Measurements from ENCODE around the gene MARS1.

Gene MARS1

DNA sequence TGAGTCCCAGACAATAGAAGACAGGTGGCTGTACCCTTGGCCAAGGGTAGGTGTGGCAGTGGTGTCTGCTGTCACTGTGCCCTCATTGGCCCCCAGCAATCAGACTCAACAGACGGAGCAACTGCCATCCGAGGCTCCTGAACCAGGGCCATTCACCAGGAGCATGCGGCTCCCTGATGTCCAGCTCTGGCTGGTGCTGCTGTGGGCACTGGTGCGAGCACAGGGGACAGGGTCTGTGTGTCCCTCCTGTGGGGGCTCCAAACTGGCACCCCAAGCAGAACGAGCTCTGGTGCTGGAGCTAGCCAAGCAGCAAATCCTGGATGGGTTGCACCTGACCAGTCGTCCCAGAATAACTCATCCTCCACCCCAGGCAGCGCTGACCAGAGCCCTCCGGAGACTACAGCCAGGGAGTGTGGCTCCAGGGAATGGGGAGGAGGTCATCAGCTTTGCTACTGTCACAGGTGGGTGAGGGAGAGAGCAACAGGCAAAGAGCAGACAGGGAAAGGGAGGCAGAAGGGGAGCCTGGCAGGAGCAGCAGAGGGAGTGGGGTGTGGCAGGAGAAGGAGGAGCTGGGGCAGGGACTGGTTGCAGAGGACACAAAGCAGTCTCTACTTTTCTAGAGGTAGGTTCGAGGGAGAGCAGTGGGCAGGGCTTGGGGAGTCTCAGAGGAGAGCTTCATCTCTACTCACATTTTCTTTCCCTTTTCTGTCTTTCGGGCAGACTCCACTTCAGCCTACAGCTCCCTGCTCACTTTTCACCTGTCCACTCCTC lies 32.3 kb upstream of the MARS1 start:
- DNase-seq = no peak
- intact Hi-C loops (cut with DNase I) = loop anchor here (10.0 kb wide), 1 partner anchor 231 kb away; the partner anchor contains the start of gene SHMT2

DNA sequence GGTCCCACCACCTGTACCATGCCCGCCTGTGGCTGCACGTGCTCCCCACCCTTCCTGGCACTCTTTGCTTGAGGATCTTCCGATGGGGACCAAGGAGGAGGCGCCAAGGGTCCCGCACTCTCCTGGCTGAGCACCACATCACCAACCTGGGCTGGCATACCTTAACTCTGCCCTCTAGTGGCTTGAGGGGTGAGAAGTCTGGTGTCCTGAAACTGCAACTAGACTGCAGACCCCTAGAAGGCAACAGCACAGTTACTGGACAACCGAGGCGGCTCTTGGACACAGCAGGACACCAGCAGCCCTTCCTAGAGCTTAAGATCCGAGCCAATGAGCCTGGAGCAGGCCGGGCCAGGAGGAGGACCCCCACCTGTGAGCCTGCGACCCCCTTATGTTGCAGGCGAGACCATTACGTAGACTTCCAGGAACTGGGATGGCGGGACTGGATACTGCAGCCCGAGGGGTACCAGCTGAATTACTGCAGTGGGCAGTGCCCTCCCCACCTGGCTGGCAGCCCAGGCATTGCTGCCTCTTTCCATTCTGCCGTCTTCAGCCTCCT lies 31.6 kb upstream of the MARS1 start:
- intact Hi-C loops (cut with DNase I) = loop anchor here (10.0 kb wide), 1 partner anchor 231 kb away; the partner anchor contains the start of gene SHMT2
- DNase-seq = peak in 22 of 42 donors; percentile 19 to 65 (median 46)

DNA sequence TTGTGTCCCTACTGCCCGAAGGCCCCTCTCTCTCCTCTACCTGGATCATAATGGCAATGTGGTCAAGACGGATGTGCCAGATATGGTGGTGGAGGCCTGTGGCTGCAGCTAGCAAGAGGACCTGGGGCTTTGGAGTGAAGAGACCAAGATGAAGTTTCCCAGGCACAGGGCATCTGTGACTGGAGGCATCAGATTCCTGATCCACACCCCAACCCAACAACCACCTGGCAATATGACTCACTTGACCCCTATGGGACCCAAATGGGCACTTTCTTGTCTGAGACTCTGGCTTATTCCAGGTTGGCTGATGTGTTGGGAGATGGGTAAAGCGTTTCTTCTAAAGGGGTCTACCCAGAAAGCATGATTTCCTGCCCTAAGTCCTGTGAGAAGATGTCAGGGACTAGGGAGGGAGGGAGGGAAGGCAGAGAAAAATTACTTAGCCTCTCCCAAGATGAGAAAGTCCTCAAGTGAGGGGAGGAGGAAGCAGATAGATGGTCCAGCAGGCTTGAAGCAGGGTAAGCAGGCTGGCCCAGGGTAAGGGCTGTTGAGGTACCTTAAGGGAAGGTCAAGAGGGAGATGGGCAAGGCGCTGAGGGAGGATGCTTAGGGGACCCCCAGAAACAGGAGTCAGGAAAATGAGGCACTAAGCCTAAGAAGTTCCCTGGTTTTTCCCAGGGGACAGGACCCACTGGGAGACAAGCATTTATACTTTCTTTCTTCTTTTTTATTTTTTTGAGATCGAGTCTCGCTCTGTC lies 31.0 kb upstream of the MARS1 start:
- intact Hi-C loops (cut with DNase I) = loop anchor here (10.0 kb wide), 1 partner anchor 232 kb away; the partner anchor contains the start of gene SHMT2
- DNase-seq = no peak

DNA sequence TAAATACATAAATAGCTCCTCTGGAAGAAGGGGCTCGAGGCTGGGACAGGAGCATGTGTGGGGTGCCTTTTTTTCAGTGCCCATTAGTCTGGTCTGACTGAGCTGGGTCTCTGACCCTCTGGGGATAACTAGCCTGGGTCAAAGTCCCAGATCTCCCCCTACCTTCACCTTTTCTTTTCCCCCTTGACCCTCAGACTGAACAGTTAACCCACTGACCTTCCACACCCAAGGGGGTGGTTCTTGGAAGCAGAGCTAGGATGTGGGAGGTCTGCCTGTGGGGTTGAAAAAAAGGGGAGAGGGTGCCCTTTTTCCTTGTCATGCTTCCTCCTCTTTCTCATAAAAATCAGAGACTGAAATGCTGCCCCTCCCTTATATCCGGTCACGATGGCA lies 29.2 kb upstream of the MARS1 start:
- intact Hi-C loops (cut with DNase I) = loop anchor here (10.0 kb wide), 1 partner anchor 234 kb away; the partner anchor contains the start of gene SHMT2
- no peak for DNase-seq

DNA sequence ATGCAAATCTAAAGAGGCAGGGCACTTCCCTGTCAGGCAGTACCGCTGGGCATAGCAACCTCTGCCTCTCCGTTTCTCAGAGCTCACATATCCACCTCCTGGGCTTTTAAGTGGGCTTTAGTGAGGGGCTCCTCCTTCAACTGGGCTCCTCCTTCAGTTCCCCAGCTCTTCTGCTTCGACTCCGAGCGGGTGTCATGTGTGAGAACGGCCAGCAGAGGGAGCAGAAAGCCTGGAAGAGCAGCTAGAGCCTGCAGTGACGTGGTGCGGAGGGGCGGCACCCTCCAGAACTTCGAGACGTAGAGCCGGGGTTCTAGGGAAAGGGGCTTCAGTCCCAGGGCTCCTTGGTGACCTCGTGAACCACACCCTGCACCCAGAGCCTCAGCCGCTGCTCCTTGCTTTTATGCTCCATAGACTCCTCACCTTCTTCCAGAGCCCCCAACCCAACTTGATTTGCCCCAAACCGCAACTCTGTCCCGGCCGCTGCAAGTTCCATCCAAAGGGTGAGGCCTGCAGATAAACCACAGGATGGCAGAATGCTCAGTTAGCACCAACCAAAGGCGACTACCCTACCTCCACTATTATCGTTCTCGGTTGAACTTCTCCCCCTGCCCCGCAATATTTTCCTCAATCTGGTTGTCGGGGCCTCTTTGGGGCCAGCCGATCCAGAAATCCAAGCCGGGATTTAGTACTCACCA lies 28.7 kb upstream of the MARS1 start:
- DNase-seq = peak; percentile 87 to 97 (median 94)
- intact Hi-C loops (cut with DNase I) = loop anchor here (10.0 kb wide), 1 partner anchor 234 kb away; the partner anchor contains the start of gene SHMT2

DNA sequence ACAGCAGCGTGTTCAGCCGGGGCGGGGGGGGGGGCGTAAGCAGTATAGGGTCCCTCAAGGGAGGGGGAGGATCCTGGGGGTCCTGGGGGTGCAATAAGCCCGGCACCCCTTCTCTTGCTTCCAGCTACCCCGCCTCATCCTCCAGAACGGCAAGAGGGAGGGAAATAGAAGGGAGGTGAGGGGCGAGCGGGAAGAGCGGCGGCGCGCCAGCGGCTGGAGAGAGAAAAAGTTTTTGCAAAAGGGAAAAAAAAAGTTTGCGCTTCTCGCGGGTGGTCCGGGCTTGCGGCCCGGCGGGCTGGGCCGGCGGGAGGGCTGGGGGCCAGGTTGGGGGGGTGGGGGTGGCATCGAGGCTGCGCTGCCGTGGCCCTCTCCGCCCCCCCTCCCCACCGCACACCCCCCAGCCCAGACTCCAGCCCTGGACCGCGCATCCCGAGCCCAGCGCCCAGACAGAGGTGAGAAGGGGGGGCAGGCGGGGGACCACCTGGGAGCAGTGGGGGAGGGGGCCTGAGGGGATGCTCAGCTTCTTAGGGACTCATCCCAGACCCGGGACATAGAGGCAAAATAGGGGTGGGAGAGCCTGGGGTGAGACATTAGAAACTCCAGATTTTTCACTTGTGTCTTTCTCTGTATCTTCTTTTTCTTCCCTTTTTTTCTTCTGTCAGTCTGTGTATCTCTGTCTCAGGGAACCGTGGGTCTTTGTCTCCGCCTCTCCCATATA lies 28.0 kb upstream of the MARS1 start, which contains the start of gene GLI1:
Gene GLI1 (plus strand): TSS at position 36 of the 718 bp plus-strand sequence. CDS start 3,907 bp downstream, outside the sequence.
- DNase-seq = no peak
- intact Hi-C loops (cut with DNase I) = loop anchor here (10.0 kb wide), 1 partner anchor 235 kb away; the partner anchor contains the start of gene SHMT2

DNA sequence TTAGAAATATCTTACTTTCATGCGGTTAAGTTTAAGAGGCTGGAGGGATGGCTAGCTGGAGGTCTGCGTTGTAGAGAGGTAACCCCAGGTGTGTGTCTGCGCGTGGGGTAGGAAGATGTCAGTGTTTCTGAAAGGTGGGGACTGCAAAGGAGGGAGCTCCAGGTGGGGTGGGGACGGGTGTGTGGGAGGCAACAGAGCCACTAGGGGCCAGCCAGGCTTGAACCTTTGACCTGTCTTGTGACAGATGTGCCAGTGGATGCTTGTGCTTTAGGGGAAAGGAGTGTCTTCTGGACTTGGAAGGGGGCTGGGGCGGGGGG lies 27.4 kb upstream of the MARS1 start:
- intact Hi-C loops (cut with DNase I) = no loop called here
- DNase-seq = no peak

DNA sequence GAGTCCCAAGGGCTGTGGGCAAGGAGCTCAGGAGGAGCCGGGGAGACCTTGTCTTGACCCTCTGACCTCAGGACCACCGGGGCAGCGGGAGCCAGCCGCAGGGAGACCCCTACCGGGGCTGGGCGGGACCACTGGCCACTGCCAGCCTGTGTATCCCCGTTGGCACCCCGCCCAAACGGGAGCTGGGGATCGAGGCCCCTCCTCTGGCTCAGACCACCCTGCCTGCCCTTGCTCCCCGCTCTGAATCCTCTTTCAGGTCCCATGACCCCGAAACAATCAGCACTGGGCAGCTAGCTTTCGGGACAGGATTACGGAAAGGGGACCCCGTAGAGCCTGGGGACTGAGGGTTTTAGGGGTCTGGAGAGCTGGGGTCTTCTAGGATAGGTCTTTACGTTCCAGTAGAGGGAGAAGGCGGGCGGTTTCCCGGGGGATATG lies 27.0 kb upstream of the MARS1 start:
- intact Hi-C loops (cut with DNase I) = no loop called here
- no peak for DNase-seq

DNA sequence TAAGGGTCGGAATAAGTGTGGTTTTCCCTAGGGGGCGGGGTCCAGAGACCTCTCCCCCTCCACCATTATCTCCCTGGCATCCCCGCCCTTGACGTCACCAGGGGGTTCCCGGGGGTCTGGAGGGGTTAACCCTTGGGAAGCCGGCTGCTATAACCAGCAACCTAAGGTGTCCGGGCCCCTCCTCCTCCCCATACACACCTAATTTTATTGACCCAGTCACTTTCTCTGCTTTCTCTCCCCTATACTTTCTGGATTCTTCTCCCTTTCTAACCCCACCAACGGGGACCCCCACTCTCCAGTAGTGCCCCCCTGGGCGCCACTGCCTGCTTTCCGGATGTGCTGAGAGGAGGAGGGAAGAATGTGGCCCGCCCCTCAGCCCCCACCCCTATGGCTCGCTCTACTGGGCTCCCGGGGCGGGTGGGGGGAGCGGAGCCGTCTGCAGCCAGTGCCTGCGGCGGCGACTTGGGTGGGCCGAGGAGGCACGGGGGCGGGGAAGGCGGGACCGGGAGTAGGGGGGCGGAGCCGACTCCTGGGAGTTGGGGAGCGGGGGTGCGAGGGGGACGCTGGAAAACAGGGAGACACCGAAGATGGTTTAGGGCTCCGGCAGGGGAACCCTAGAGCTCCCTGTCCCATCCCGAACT lies 26.5 kb upstream of the MARS1 start:
- intact Hi-C loops (cut with DNase I) = no loop called here
- peak in 29 of 42 donors; percentile 15 to 71 (median 45) for DNase-seq

DNA sequence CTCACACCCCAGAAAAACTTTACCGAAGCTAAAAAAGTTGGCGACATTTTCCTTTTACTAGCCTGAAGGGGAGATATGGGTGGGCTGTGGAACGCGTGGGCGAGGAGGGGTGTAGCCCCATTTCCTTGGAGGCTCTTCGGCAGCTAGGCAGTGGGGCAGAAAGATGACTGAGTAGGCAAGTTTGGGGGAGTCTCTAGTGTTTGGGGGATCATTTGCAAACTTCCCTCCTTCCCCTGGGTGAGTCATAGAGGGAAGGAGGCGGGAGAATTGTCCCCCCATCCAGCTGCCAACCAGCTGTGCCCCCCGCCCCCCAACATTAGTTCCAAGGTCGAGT lies 26.0 kb upstream of the MARS1 start:
- intact Hi-C loops (cut with DNase I) = no loop called here
- DNase-seq = no peak

DNA sequence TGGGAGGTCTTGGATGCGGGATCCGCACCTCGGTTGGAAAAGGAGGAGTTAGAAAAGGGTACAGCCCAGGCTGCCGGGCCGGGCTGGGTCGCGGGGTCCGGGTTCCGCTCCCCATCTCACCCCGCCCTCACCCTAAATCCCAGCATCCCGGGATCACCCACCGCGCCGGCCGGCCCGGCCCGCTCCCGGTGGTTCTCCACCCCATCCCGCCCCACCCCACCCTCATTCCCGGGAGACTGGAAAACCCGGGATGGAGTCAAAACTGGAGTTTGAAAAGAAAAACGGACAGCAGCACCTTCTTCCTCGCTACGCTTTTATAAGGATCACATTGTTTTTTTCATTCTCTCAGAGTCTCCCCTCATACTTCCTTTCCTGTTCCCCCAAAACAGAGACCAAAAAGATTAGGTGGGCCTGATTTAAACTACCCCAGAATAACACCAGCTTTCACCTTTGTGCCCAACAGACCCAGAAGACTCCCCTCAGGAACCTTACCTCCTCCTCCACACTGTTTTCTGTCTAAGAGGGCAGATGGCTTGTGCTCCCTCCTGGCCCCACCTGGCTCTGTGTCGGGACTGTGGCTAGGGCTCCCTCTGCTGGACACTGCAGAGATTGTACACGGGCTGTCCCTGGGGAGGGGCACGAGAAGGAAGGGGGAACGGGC lies 25.5 kb upstream of the MARS1 start:
- intact Hi-C loops (cut with DNase I) = no loop called here
- peak; percentile 72 to 91 (median 83) for DNase-seq

DNA sequence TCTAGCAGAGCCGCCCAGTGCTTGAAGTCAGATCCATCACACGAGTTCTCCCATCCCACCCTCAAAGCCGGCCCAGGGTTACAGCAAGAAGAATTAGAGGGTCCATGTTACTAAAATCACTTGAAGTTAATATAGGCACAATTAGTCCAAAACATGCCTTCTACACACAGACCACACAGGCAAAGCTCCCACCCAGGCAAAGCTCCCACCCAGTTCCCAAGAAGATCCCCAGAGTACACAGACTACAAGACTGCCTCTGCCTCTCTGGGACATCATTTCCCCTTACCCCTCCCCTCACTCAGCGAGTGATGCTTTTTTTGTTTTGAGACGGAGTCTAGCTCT lies 25.0 kb upstream of the MARS1 start:
- intact Hi-C loops (cut with DNase I) = no loop called here
- no peak for DNase-seq

DNA sequence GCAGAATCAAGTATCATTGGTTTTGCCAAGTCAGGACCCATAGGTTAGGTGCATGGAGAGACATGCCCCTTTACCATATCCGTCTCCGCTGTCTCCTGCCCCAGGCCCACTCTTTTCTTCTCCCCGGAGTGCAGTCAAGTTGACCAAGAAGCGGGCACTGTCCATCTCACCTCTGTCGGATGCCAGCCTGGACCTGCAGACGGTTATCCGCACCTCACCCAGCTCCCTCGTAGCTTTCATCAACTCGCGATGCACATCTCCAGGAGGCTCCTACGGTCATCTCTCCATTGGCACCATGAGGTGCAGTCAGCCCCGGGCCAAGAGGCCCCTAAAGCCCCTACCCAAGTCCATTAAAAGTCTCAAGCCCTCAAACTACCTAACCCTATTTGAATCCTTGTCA lies 23.3 kb upstream of the MARS1 start:
- intact Hi-C loops (cut with DNase I) = no loop called here

DNA sequence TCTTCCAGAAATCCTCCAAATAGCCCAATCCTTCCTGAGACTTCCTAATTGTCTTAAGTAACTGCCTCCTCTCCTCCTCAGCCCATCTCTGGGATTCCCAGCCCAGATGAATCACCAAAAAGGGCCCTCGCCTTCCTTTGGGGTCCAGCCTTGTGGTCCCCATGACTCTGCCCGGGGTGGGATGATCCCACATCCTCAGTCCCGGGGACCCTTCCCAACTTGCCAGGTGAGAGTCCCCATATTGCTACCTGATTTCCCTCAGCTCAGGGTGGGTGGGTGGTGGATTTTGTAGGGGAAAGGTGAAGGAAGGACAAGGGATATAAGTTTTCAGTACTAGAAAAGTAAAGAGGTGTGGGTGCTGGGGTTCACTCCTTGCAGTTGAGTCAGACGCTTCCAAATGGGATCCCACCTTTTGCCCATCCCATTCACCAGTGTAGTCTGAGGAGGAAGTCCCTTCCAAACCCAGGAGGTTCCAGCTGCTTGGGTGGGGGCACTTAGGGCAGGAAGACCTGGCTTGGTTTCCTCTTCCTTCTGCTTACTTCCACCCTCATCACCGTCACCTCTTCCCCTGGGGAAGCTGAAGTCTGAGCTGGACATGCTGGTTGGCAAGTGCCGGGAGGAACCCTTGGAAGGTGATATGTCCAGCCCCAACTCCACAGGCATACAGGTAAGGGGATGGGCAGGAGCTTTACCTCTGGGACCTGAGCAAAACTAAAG lies 22.7 kb upstream of the MARS1 start:
- intact Hi-C loops (cut with DNase I) = no loop called here
- no peak for DNase-seq

More for the DNA sequence above, 23.3 kb upstream of the MARS1 start:
- no peak for DNase-seq

DNA sequence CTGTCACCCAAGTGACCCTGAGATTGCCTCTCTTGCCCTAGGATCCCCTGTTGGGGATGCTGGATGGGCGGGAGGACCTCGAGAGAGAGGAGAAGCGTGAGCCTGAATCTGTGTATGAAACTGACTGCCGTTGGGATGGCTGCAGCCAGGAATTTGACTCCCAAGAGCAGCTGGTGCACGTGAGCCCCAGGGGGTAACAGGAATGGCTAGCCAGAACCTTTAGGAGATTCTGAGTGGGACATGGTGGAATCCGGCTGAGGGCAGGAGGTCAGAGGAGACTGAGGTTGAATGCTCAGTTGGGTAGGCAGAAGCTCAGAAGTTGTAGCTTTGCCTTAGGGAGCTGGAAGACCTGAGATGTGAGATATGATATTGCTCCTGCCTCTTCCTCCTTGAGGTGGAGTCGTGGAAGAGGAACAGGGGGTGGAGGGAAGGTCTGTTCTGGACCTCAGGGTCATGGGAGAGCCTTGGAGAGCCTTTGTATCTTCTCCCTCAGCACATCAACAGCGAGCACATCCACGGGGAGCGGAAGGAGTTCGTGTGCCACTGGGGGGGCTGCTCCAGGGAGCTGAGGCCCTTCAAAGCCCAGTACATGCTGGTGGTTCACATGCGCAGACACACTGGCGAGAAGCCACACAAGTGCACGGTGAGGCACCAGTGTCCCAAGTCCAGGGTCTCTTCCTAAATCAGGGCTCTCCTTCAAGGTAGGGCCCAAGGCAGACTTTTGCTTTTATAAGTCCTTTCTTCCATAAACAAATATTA lies 21.9 kb upstream of the MARS1 start:
- intact Hi-C loops (cut with DNase I) = no loop called here
- DNase-seq = no peak

DNA sequence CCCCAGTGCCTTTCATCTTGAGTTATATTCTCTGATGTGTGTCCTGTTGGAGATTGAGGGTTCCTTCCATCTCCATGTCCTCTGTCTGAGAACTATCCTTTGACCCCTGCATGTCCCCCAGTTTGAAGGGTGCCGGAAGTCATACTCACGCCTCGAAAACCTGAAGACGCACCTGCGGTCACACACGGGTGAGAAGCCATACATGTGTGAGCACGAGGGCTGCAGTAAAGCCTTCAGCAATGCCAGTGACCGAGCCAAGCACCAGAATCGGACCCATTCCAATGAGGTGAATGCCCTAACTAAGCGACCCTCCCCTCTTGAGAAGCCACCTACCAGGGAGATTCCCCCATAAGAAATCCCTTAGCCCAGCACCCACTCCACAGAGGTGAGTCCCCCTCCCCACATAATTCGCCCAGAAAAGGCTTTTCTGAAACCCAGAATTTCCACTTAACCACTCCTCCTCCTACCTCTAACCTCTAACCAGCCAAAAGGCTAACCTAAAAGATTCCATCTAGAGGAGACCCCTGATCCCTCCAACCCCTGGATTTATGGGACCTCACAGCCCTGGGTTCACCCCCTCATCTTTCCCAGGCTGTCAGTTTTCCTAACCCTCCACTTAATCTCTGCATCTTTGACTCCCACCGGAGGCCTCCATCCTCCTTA lies 20.5 kb upstream of the MARS1 start:
- no peak for DNase-seq
- intact Hi-C loops (cut with DNase I) = no loop called here
